PFSK-1 (cell line): Measurements from ENCODE around the gene CACNA2D2.

Experiments
- FOXP2 ChIP-seq: optimal IDR thresholded peaks from 2 replicates; pipeline ENCODE3; 2011; ENCODE audit warnings: borderline replicate concordance, control low read depth, inconsistent platforms; ENCODE audit not compliant: insufficient read depth; ENCODE audit errors: extremely low read length, extremely low read depth
- POLR2AphosphoS5 ChIP-seq: IDR thresholded peaks from 2 replicates; pipeline ENCODE4 v1.6.1; 2012; ENCODE audit warnings: low read depth, mild to moderate bottlenecking, control low read depth, low read length, moderate library complexity
- REST ChIP-seq, 2 experiments: IDR thresholded peaks; 2 replicates each; pipeline versions ENCODE4 v1.6.1 to v1.8.0; 2011 to 2012; ENCODE audit warnings: low read depth in 2 of 2, low read length in 2 of 2, control low read depth in 1 of 2, inconsistent platforms in 1 of 2, mild to moderate bottlenecking in 1 of 2, moderate library complexity in 1 of 2; ENCODE audit not compliant: insufficient read depth in 1 of 2
- SIN3A ChIP-seq: IDR thresholded peaks from 2 replicates; pipeline ENCODE4 v1.6.1; 2012; ENCODE audit warnings: mild to moderate bottlenecking, low read length, moderate library complexity, borderline replicate concordance; ENCODE audit not compliant: insufficient read depth
- TAF1 ChIP-seq: IDR thresholded peaks from 2 replicates; pipeline ENCODE4 v1.6.1; 2012; ENCODE audit warnings: low read length, control low read depth, borderline replicate concordance; ENCODE audit not compliant: insufficient read depth

CACNA2D2 gene

GRCh38 chr3:50415061-50415460 is 88.4 kb downstream of the CACNA2D2 start:
- TF ChIP-seq TAF1 (no peak), FOXP2 (no peak), SIN3A (no peak), REST (IDR thresholded peaks at IDR 0.05; ENCODE audit: insufficient read depth in 1 of 2, low read depth in 2 of 2, low read length in 2 of 2) (no peak), POLR2AphosphoS5 (no peak)

- TF ChIP-seq SIN3A: no peak
- TF ChIP-seq REST (IDR thresholded peaks at IDR 0.05; ENCODE audit: insufficient read depth in 1 of 2, low read depth in 2 of 2, low read length in 2 of 2): no peak
- TF ChIP-seq FOXP2: no peak
- TF ChIP-seq TAF1: no peak
These were observed 88.8 kb downstream of the CACNA2D2 start for GRCh38 chr3:50414616-50415015.

GRCh38 chr3:50412231-50412754 is 91.1 kb downstream of the CACNA2D2 start:
- TF ChIP-seq TAF1: no peak
- TF ChIP-seq POLR2AphosphoS5: no peak
- TF ChIP-seq FOXP2: no peak
- TF ChIP-seq SIN3A: no peak
- TF ChIP-seq REST (IDR thresholded peaks at IDR 0.05; ENCODE audit: insufficient read depth in 1 of 2, low read depth in 2 of 2, low read length in 2 of 2): no peak

- no peak for TF ChIP-seq POLR2AphosphoS5
- TF ChIP-seq SIN3A: no peak
- no peak for TF ChIP-seq REST (IDR thresholded peaks at IDR 0.05; ENCODE audit: insufficient read depth in 1 of 2, low read depth in 2 of 2, low read length in 2 of 2)
- TF ChIP-seq FOXP2: no peak
- TF ChIP-seq TAF1: no peak
These were observed 92.2 kb downstream of the CACNA2D2 start for GRCh38 chr3:50411229-50411628.

GRCh38 chr3:50410608-50411139 is 92.8 kb downstream of the CACNA2D2 start:
- no peak for TF ChIP-seq POLR2AphosphoS5
- TF ChIP-seq REST (IDR thresholded peaks at IDR 0.05; ENCODE audit: insufficient read depth in 1 of 2, low read depth in 2 of 2, low read length in 2 of 2): no peak
- no peak for TF ChIP-seq TAF1
- no peak for TF ChIP-seq FOXP2
- no peak for TF ChIP-seq SIN3A
